Measurements from ENCODE around the gene CHFR. TPM values are rescaled to one million over a fixed set of nuclear protein-coding genes. Genes with fewer than 3 reads are reported as not detected.
"Not testable (repeated sequence)": the region's sequence is repeated elsewhere in the genome, so short reads cannot be mapped to it uniquely, and the experiment has no call there.

The CHFR gene
- total RNA-seq, 1 experiment from 2014 or later: 7.8 TPM

DNA sequence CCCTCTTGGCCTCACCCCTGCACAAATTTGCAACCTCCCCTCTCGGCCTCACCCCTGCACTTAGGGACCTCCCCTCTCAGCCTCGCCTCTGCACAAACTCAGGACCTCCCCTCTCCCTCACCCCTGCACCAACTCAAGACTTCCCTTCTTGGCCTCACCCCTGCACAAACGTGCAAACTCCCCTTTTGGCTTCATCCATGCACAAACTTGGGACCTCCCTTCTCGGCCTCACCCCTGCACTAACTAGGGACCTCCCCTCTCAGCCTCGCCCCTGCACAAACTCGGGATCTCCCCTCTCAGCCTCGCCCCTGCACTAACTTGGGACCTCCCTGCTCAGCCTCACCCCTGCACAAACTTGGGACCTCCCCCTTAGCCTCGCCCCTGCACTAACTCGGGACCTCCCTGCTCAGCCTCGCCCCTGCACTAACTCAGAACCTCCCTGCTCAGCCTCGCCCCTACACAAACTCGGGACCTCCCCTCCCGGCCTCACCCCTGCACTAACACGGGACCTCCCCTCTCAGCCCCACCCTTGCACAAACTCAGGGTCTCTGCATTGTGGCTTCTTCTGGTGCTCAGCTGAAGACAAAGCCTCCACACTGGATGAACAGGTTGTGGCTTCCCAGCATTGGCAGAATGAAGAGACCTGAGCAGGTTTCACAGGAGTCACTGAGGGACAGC, 47.7 kb downstream of the CHFR start:
- DNase-seq (ENCODE audit: low spot score): no peak

DNA sequence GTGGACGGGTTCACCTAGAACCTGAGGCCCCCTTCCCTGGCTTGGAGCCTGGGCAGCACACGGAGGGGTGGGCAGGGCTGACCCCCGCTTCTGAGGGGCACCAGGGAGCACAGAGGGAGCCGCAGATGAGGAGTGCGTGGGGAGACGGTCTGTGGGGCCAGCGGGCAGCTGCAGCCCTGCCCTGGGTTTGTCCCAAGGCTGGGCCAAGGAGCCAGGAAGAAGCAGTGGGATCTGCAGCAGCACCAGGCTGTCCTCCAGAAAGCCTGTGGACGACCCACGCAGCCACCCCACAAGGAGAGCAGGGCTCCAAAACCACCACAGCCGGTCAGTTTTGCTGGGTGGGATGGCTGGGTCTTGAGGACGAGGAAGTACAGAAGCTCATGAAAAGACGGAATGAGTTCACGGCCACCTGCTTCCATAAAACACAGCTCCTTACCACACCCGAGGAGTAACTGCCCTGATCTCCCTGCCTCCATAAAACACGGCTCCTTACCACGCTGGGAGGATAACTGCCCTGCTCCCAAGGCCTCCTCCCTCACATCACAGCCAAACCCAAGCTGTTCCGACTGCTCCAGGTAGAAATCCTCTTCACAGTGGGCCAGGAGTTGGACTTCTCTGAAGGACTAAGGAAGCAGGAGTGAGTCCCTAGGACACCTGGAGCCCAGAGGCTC, 48.9 kb downstream of the CHFR start:
- no peak for DNase-seq (ENCODE audit: low spot score)

DNA sequence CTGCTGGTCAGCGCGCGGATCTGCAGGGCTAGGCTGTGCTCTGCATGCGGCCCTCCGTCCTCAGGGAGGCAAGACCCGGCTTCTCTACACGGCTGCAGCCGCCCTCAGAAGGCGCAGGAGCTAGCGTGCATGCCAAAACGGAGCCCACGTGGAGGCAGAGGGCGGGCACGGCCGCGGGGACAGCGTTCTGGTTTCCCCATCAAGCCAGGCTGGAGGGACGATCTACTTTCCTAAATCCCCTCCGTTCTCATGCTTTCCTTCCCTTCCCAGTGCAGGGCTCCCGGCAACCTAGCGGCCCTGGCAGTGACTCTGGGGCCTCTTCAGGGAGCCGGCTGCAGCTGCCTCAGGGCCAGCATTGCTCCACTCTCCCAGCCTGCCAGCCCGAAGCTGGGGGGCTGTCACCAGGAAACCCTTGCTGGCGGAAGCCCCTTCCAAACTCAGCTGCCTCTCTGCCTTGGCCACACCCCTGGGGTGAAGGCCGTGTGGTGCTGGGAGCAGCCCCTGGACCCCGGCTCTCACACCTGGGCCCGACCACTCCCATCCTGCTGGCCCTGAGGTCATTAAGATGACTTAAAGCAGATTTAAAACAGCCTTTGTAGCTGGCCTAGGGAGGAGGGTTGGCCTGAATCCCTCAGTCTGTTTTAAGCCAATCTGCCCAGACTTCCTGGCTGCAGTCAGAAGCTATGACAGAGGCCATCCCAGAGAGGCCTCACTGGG, 49.6 kb downstream of the CHFR start:
- no peak for DNase-seq (ENCODE audit: low spot score)

DNA sequence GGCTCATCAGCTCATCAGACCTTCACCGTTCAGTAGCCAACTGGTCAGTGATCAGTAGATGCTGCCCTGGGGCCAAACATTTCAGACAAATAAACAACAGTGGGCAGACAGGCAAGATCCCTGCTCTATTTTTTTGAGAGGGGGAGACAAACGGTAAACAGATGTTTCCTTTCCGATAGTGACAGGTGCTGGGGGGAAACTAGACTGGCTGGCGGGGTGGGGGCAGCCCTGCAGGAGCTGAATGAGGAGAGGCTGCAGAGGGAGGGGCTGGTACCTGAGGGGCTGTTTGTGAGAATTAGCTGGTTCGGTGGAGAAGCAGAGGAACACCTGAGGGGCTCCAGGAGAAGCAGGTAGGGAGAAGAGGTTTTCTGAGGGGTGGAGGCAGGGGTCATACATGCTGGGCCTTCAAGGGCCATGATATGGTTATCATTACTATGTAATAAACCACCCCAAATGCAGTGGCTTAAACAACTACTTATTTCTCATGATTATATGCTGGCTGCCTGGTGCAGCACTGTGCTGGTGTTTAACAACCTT, 50.5 kb downstream of the CHFR start:
- DNase-seq (ENCODE audit: low spot score): no peak

DNA sequence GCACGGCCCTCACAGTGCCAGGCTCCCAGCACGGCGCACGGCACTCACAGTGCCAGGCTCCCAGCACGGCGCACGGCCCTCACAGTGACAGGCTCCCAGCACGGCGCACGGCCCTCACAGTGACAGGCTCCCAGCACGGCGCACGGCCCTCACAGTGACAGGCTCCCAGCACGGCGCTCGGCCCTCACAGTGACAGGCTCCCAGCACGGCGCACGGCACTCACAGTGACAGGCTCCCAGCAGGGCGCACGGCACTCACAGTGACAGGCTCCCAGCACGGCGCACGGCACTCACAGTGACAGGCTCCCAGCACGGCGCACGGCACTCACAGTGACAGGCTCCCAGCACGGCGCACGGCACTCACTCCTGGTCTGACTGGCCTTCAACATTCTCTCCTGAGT, 51.2 kb downstream of the CHFR start:
- not testable (repeated sequence) for DNase-seq (ENCODE audit: low spot score)

DNA sequence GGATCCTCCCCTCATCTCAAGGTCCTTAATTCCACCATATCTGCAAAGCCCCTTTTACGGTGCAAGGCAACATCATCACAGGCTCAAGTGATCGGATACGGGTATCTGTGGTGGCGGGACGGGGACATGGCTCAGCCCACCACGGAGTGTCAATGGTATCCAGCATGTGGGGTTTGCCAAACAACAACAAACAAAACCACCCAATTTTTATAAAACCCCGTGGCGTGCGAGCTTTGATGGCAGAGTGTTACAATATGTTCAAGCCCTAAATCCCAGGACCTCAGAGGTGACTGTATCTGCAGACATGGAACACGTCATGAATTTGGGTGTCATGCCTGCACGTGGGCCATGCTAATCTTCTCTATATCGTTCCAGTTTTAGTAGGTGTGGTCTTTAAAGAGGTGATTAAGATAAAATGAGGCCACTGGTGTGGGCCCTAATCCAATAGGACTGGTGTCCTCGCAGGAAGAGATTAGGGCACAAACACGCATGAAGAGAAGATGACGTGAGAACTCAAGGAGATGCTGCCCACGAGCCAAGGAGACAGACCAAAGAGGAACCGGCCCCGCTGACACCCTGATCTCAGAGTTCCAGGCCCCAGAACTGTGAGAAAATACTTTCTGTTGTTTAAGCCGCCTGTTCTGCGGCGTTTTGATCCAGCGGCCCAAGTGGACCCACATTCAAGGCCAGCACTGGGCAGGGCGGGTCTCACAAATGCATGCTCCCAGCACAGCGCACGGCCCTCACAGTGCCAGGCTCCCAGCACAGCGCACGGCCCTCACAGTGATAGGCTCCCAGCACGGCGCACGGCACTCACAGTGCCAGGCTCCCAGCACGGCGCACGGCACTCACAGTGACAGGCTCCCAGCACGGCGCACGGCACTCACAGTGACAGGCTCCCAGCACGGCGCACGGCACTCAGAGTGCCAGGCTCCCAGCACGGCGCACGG, 52.1 kb downstream of the CHFR start:
- no peak for DNase-seq (ENCODE audit: low spot score)

DNA sequence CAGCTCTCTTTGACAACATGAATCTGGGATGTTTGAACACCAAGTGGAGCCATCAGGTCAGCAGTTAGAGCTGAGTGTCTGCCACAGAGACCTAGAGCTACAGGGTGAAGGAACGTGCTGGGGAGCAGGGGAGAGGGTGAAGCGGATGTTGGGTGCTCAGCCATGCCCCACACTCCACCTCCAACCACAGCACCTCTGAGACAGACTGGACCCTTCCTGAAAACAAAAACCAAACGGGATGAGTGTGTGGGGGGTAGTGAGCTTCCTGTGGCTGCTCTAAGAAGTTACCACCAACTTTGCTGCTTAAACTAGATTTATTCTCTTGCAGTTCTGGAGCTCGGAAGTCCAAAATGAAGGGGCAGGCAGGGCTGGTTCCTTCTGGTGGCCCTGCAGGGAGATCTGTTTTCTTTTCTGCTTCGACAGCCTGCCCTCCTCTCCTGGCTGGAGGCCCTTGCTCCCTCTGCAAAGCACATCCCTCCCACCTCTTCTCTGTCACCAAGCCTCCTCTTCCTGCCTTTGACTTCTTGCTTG, 53.2 kb downstream of the CHFR start:
- DNase-seq (ENCODE audit: low spot score): no peak

DNA sequence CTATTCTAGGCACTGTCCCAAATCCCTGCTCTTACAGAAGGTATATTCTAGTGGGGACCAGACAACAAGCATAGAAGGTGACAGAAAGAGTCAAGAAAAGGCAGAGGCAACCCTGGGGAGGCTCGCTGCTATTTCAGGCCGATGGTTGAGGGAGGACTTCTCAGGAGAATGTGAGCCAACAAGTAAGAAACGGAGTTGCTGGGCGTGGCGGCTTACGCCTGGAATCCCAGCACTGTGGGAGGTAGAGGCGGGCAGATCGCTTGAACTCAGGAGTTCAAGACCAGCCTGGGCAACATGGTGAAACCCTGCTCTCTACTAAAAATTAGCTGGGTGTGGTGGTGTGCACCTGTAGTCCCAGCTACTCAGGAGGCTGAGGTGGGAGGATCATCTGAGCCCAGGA, 54.1 kb downstream of the CHFR start:
- DNase-seq (ENCODE audit: low spot score): no peak

DNA sequence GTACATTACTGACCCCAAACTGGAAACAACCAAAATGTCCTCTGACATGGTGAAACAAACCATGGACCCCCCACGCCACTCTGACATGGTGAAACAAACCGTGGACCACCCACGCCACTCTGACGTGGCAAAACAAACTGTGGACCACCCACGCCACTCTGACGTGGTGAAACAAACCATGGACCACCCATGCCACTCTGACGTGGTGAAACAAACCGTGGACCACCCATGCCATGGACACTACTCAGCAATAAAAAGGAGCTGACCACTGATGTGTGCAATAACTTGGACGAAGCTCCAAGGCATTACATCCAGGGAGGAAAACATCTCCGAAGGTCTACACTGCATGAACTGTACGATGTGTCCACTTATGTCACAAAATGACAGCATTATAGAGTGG, 55.6 kb downstream of the CHFR start:
- no peak for DNase-seq (ENCODE audit: low spot score)

DNA sequence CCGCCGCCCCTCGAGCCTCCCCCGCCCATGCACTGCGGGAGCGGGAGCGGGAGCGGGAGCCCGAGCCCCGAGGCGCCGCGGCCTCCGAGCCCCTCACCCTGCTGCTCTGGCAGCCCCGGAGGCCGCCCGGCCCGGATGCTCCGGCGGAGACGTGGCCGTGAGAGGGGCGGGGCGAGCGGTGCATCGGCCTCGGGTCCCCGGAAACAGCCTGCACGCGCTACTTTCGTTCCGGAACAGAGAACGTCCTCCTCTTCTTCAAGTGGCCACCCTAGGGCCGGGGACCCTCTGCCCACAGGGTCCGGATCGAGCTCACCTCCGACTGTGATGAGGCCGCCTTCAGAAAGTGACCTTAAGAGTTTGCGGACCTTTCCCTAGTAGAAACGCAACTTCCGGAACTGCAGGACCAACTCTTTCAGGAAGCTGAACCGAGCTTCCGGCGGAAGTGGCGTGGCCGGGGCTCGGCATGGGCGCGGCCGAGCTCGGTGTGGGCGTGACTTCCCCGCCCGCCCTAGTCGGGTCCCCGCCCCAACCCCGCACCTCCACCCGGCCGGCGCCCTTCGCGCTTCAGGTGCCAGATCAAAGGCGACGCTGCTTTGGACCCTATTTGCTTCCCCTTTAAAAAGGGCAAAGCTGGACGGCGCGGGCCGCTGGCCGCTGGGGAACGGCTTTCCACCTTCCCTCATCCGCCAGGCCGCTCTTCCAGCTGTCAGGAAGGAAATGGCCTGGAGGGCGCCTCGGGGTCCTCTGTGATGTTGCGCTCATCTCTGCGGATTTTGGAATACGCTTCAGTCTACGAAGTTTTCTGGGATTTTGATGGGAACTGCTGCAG, 58.5 kb downstream of the CHFR start, which contains the start of gene GOLGA3:
TSS of gene GOLGA3 (minus strand) at position 164 of the 829 bp plus-strand sequence. CDS start 6,741 bp downstream, outside the sequence.
- DNase-seq (ENCODE audit: low spot score): peak; percentile 92

DNA sequence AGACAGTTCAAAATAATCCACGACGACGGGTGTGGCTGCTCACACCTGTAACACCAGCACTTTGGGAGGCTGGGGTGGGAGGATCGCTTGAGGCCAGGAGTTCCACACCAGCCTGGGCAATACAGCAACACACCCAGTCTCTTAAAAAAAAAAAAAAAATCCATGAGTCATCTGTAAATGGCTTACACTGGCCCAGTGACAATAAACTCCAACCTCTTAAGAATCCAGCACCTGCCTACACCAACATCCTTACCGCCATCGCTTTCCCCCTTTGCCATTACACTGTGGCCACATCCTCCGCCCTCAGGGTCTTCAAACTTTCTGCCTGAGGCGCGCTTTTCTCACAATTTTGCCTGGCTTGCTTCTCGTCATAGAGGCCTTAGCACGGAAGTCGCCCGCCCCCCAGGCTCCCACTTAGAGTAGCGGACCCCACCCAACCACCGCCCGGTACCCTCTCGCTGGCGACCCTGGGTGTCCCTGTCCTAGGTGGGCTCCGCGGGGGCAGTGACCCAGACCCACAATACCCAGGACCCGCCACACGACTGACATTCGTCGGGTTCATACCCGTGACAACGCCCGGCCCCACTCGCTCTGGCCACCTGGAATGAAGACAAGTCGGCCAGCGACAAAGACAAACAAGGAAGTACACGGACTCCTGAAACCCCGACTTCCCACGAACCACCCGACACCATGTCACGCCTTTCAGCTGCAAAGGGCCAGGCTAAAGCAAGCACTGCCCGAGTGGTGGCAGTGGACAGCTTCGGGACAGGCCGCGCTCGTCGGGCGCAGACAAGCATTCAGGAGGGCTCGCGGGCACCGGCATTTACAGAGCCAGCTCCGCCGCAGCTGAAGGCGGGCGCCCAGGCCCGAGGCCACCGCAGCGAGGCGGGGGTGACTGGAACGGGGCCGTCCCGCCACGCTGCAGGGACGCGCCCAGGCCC, 59.4 kb downstream of the CHFR start:
- peak; percentile 57 for DNase-seq (ENCODE audit: low spot score)

DNA sequence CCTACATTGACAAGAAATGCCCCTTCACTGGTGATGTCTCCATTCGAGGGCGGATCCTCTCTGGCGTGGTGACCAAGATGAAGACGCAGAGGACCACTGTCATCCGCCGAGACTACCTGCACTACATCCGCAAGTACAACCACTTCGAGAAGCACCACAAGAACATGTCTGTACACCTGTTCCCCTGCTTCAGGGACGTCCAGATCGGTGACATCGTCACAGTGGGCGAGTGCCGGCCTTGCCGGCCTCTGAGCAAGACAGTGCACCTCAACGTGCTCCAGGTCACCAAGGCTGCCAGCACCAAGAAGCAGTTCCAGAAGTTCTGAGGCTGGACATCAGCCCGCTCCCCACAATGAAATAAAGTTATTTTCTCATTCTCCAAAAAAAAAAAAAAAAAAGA, 61.5 kb downstream of the CHFR start:
- no peak for DNase-seq (ENCODE audit: low spot score)

DNA sequence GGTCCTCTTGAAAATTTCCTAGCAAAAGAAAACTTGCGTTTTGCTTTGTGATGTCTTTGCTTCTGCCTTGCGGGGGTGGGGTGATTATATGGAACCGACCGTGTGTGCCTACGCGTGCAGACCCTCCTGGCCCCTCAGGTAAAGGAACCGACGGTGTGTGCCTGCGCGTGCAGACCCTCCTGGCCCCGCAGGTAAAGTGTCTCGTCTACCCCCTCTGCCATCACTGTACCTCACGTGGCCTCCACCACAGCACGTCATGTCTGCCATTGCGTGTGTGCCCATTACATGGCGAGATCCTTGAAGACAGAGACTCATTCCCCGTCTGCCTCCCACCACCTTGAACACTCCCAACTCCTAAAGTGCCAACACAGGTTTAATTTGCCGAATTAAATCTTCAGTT, 62.3 kb downstream of the CHFR start:
- no peak for DNase-seq (ENCODE audit: low spot score)

DNA sequence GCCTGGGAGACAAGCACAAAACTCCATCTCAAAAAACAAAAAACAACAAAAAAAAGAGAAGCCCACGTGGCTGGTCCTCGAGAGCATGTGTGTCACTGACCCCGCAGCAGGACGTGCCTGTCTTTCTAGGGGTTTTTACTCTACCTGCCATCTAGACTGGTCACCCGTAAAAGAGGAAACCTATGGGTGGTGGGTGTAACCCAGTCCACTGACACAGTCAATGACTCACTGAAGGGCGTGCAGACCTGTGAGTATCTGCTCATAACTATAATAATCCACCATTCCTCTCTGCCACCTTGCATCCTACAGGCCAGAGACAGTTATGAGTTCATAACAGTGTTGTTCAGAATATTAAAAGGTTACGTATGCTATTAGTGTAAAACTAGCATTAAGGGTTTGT, 63.4 kb downstream of the CHFR start:
- DNase-seq (ENCODE audit: low spot score): no peak

DNA sequence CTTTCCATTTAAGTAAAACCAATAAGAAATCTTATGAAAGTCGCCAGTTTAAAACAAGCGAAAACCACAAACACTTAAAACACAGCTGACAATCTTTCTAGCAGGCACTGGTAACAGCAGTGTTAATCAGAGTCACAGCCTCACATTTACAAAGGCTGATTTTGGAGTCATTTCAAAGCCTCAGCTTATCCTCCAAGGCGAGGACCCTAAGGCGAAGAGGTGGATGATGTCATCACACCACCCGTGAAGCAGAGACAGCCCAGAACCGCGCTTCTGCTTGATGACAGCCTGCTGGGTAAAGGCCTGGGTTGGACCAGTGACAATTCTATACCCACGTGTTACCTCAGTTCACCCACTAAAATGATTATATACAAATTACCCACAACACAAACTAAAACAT, 68.8 kb downstream of the CHFR start:
- no peak for DNase-seq (ENCODE audit: low spot score)

DNA sequence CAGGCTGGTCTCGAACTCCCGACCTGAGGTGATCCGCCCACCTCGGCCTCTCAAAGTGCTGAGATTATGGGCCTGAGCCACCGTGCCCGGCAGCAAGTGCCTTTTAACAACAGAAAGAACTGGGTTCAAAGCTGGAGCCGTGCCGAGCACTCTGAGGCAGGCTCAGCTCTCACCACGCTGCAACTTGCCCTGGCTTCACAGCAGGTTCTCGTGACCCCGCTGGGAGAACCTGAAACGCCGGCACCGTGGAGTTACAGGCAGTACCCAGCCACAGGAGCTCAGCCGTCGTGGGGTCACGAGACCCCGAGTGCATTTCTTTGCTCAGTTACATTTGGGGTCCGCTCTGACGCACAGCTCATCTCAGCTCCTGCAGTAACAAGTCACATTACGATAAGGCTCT, 73.2 kb downstream of the CHFR start:
- DNase-seq (ENCODE audit: low spot score): no peak

DNA sequence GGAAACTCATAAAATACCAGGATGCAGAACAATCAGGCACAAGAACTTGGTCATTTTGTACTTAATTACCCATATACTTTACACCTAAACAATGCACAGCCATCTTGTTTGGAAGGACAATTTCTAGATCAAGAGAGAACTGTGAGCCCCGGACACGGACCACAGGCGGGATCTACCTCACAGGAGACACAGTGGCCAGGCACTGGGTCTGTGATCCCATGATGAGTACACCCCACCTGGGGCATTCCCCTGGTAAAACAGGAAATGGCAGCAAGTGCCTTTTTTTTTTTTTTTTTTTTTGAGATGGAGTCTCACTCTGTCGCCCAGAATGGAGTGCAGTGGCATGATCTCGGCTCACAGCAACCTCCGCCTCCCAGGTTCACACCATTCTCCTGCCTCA, 74.0 kb downstream of the CHFR start:
- DNase-seq (ENCODE audit: low spot score): no peak

DNA sequence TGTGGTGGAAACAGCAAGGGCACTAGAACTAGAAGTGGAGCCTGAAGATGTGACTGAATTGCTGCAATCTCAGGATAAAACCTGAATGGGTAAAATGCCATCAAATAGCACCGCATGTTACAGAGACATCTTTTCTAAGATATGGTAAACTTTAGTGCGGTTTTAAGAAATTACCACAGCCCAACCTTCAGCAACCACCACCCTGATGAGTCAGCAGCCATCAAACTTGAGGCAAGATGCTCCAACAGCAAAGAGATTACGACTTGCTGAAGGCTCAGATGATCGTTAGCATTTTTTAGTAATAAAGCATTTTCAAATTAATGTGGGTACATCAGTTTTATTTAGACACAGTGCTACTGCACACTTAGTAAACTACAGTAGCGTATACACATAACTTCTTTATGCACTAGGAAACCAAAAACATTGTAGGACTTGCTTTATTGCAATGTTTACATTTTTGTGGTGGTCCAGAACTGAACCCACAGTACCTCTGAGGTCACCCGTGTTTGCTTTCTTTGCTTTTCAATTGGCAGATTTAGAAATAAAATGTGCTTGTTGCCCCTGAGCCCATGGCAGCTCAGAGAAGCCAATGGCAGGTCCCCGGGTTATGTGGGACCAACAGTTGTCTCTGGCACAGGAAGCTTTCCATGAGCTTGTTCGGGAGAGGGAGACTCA, 74.6 kb downstream of the CHFR start:
- DNase-seq (ENCODE audit: low spot score): no peak
